NCI-H1105 treated with DMSO at 0.1 percent for 48 hours (cell line): Measurements from ENCODE around the gene GMEB2.
"Not testable (repeated sequence)": the region's sequence is repeated elsewhere in the genome, so short reads cannot be mapped to it uniquely, and the experiment has no call there.

Source experiments
- DNase-seq: peaks from one replicate; lab custom pipeline; 2025; lab: John Stamatoyannopoulos, UW

The GMEB2 gene

GRCh38 chr20:63572071-63572787, 54.7 kb downstream of the GMEB2 start:
- DNase-seq = no peak

- not testable (repeated sequence) for DNase-seq
Measured at GRCh38 chr20:63571087-63571478, 55.8 kb downstream of the GMEB2 start.

GRCh38 chr20:63570281-63571086, 56.4 kb downstream of the GMEB2 start:
- DNase-seq = no peak

DNA sequence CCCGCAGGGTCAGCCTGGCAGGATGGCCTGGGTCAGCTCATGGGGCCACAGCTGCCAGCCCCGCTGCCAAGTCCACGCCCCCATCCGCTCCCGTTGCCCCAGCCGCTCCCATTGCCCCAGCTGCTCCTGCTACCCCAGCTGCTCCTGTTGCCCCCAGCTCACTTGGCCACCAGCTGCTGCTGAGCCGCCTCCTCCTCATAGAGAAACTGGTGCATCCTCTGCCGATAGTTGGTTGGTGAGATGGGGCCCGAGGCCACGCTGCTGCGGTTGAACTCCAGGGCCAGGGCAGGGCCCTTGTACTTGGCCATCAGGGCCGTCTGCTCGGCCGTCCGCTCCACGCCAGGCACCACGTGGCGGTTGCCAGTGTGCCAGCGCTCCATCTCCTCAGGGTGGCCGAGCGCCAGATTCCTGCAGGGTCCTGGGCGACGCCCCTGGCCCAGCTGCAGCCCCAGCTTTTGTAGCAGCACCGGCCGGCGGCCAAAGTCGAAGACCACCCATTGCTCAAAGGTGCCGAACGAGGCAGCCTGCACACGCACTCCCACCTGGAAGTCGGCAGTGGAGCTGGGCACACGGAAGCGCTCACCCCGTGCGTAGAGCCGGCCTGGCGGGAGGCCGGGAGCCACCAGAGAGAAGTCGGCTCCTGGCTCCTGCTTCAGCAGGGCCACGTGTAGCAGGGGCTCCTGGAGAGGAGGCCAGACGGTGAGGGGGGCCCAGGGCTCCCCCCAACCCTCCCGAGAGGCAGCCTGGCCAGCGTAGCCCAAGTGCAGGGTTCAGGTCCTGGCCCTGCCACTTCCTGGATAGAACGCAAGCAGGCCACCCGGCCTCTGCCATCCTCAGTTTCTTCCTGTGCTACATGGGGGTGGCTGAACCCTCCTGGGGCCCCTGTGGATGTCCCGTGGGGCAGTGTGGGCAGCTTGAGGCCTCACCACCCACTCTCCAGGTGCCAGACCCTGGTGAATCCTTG, 57.6 kb downstream of the GMEB2 start:
- no peak for DNase-seq

DNA sequence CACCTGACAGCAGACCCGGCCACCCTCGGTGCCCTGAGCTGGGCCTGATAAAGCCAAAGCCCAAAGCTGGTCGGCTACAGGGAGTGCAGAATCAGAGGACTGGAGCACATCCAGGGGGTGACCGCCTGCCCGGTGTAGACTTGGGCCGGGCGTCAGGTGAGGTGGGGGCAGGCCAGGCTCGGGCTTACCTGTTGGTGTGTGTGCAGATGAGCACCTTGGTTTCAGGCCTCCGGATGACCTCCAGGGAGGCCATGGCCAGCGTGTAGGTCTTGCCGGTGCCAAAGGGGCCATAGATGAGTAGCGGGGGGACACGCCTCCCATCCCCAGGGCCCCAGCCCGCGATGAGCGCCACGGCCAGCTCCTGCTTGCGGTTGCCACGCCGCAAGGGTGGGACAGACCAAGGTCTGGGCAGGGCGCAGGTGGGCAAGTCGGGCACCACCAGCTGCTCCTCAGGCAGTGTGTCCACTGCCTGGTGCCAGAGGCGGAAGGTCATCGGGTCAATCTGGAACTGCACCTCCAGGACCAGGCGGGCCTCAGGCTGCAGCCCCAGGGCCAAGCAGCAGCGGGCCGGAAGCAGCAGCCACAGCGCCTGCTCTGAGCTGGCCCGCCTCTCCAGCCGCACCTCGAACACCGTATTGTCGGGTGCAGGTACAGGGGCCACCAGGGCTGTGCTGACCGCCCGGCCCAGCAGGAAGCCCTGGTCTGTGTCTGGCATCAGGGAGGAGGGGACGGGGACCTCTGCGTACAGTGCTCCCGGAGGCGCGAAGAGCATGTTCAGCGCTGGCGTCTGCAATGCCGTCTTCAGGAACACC, 58.5 kb downstream of the GMEB2 start:
- DNase-seq = no peak

- DNase-seq = no peak
Measured at GRCh38 chr20:63567386-63568169, 59.3 kb downstream of the GMEB2 start.

DNA sequence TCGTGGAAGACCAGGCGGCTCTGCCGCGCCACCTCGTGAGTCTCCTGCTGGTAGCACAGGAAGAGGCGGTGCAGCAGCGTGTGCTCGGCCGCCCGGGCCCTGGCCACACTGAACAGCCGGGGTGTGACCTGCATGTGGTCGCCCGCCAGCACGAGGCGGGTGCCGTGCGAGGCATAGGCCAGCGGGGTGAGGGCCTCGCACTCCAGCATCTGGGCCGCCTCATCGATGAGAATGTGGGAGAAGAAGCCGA, 59.8 kb downstream of the GMEB2 start:
- DNase-seq = no peak

DNA sequence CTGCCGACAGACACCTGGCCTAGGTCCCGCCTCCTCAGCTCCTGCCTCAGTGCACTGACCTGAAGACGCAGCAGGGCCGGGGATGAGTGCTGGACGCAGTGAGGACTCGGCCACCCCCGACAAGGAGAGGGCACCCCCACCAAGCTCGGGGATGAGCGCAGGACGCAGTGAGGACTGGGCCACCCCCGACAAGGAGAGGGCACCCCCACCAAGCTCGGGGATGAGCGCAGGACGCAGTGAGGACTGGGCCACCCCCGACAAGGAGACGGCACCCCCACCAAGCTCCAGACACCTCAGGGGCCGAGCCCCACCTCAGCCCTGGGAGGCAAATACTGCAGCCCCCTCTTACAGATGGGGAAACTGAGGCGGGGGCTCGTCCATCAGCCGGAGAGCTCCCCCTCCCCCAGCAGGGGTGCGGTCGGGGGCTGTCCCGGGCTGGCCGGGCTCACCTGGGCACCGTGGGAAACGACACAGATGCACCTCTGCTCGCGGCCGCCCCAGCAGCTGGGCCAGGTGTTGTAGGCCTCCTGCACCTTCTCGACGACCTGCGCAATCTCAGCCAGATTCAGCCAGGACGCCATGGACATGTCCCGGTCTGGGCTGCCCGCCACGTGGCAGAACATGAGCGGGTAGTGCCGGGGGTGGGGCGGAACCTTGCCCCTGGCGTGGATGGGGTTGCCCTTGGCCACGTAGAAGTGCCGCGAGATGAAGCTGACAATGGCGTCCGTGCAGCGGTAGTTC, 60.3 kb downstream of the GMEB2 start:
- no peak for DNase-seq

DNA sequence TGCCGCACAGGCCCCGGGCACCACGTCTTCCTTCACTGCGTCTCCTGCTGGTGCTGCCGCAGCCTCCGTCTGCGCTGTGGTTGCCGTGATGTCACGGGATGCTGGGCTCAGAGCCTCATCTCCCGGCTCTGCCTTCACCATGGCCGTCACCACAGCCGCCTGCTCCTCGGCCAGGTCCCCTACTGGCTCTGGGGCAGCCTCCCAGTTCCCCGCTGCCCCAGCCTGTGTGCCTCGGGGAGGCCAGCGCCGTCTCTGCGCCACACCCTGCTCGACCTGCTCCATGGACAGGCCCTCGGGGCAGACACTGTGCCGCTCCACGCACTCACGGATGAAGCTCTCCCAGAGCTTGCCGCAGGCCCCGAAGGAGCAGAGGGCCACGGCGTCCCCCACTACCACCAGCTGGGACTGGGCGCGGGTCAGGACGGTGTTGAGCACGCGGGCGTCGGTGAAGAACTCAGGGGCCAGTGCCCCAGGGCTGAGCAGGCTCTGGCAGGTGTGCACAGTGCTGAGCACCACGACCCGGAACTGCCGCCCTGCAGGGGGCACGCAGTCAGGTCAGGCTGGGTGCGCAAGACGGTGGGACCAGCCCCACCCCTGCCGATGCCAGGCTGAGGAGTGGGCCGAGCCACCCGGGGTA, 61.1 kb downstream of the GMEB2 start:
- no peak for DNase-seq

- no peak for DNase-seq
Measured at GRCh38 chr20:63565021-63565698, 61.7 kb downstream of the GMEB2 start.

- DNase-seq = no peak
Measured at GRCh38 chr20:63564036-63564810, 62.7 kb downstream of the GMEB2 start.

GRCh38 chr20:63563225-63563935, 63.5 kb downstream of the GMEB2 start:
- no peak for DNase-seq

DNA sequence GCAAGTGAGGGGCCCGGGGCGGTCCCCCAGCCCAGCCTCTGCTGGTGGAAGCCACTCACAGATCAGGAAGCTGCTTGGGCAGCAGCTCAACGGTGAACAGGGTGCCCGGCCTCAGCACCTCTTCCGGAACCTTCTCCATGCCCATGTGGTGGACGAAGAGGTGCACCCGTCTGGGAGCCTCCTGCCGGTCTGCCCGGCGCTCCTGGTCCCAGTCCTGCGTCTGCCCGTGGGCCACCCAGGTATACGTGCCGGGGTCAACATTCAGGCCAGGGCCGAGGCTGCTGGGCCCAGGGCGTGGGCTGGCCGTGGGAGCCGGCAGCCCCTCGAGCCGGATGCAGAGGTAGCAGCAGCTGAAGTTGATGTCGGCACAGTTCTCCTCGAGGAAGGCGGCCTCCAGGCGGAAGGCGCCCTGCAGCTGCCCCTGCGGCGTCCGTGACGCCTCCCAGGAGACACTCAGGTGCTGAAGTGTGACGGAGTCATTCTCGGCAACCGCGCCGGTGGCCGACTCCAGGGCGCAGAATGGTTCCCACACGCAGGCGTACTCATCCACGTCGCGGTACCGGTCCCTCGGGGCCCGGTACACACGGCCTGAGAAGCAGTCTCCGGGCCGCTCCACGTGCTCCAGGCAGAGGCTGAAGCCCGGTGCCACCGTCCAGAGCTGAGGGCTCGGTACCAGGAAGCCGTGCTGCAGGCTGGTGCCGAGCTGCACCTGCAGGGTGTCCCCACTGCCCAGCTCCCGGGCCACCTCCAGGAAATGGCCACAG, 64.3 kb downstream of the GMEB2 start:
- no peak for DNase-seq

DNA sequence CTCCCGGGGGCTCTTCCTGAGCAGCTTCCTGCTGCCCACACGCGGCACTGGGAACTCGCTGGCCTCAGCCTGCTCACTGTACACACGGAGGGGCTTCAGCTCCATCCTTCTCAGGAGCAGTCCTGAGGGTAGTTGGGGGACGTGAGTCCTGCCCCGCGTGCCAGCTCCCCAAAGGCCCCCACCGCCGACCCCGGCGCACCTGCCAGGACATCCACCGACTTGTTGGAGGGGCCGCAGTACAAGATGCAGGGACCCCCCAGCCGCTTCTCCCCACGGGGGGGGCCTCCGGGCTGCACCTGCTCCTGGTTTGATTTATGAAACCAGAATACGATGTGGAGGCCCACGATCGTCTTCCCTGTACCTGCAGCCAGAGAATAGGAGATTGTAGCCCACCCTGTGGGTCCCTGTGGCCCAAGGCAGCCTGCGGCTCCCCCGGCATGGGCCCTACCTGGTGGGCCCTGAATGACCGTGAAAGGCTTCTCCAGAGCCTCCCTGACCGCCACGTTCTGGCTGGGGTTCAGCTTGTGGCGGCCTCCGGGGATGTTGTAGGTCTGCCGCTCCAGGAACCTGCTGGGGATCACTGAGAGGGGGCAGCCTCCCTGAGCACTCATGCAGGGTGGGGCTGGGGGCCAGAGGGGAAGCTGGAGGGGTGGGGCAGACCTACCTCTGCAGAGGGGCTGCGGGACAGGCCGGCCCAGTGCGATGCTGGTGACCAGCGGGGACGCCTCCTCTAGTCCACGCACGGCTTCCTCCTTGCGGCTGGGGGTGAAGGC, 65.1 kb downstream of the GMEB2 start:
- DNase-seq = no peak

GRCh38 chr20:63560856-63561609, 65.9 kb downstream of the GMEB2 start:
- DNase-seq = no peak
